Endodermal cell (in vitro differentiated cells): ENCODE results near the gene DIP2B. TPM values are rescaled to one million over a fixed set of nuclear protein-coding genes. Genes with fewer than 3 reads are reported as not detected.

Experiments used
- DNase-seq: peaks from one replicate; pipeline ENCODE4 v3.0.0-alpha.2; 2017
- H3K27ac ChIP-seq: 2 replicates; pipeline ENCODE4 v1.5.1; 2013; ENCODE audit warnings: mild to moderate bottlenecking, low read depth, low read length, moderate library complexity
- H3K27me3 ChIP-seq: 2 replicates; pipeline ENCODE4 v1.6.1; 2013; ENCODE audit warnings: mild to moderate bottlenecking, low read length, moderate library complexity; ENCODE audit not compliant: insufficient read depth, control insufficient read depth, poor library complexity, severe bottlenecking
- H3K36me3 ChIP-seq: 2 replicates; pipeline ENCODE4 v1.7.0; 2013; ENCODE audit warnings: mild to moderate bottlenecking, low read length, moderate library complexity; ENCODE audit not compliant: control insufficient read depth, insufficient read depth
- H3K4me1 ChIP-seq: one replicate; pipeline ENCODE4 v1.7.0; 2013; ENCODE audit warnings: low read length; ENCODE audit not compliant: control insufficient read depth, insufficient read depth
- H3K4me3 ChIP-seq: 2 replicates; pipeline ENCODE4 v1.5.1; 2013; ENCODE audit warnings: mild to moderate bottlenecking, low read length, moderate library complexity
- H3K9ac ChIP-seq: 2 replicates; pipeline ENCODE4 v1.6.1; 2013; ENCODE audit warnings: mild to moderate bottlenecking, low read length, moderate library complexity; ENCODE audit not compliant: poor library complexity, severe bottlenecking; ENCODE audit errors: extremely low read depth
- H3K9me3 ChIP-seq: 2 replicates; pipeline ENCODE4 v1.6.1; 2013; ENCODE audit warnings: mild to moderate bottlenecking, low read length, moderate library complexity; ENCODE audit not compliant: control insufficient read depth
- H3K27ac Mint-ChIP-seq: 2 replicates; pipeline ENCODE4 v1.8.0; 2020; ENCODE audit warnings: mixed read lengths
- H3K27me3 Mint-ChIP-seq: 2 replicates; pipeline ENCODE4 v1.8.0; 2021; ENCODE audit warnings: mild to moderate bottlenecking, mixed read lengths; ENCODE audit not compliant: insufficient read depth
- H3K36me3 Mint-ChIP-seq: 2 replicates; pipeline ENCODE4 v1.8.0; 2020; ENCODE audit warnings: low read depth, mixed read lengths
- H3K4me1 Mint-ChIP-seq: 2 replicates; pipeline ENCODE4 v1.8.0; 2020; ENCODE audit warnings: mixed read lengths
- H3K4me3 Mint-ChIP-seq: 2 replicates; pipeline ENCODE4 v1.8.0; 2020; ENCODE audit warnings: mild to moderate bottlenecking, moderate library complexity, mixed read lengths
- H3K9me3 Mint-ChIP-seq: 2 replicates; pipeline ENCODE4 v1.8.0; 2020; ENCODE audit warnings: mild to moderate bottlenecking, mixed read lengths
- WGBS, 2 experiments: methylation state at CpG; one replicate each; pipeline versions ENCODE4 v1.1.5 to v1.1.7; 2013; ENCODE audit warnings: missing lambda C conversion rate in 2 of 2, mixed read lengths in 1 of 2; ENCODE audit not compliant: insufficient coverage in 1 of 2, insufficient read length in 1 of 2; 5-methylcytosine and 5-hydroxymethylcytosine counted together
- total RNA-seq, 2 donors: library from RNA; stranded (reverse); fragmentation: NEBNext Ultra II Directional in 1 of 2; extraction: Animal tissue kit (Norgen Biotek cat#: 25700) in 1 of 2; gene quantifications; 2 replicates in 1 of 2; 3 replicates in 1 of 2; pipeline ENCODE4 v1.2.1, GENCODE V29; 2021
- TF ChIP-seq, protein P1 (sequence below): fragments of 200-600 bp; sonication (generic); conservative IDR thresholded peaks from 2 replicates; pipeline ENCODE4 v1.5.0; 2021; ENCODE audit warnings: antibody characterized with exemption, mild to moderate bottlenecking

The DIP2B gene
- total RNA-seq, 2 donors from 2014 or later = 20.6 to 21.3 TPM

DNA sequence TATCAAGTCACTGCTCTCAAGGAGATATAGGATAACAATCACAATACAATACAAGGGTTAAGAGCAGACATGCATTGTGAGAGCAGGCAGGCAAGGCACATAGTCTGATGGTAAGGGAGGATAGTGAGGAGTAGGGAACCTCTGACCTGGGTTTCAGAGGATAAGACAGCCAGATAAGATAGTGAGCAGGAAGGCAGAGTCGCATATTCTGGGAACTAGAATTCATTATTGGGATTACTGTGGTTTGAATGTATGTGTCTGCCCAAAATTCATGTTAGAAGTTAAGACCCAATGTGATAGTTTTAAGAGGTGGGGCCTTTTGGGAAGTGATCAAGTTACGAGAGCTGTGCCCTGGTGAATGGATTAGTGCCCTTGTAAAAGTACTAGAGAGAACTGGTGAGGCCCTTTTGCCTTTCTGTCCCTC is 244.7 kb downstream of the DIP2B start:
- Mint-ChIP-seq H3K36me3 (peaks cover 24% of the 10 kb centered on the region), H3K9me3 (no peaks in the 10 kb centered on the region), H3K4me3 (no peak overlapping the region), H3K4me1 (peaks cover 19% of the 10 kb centered on the region), H3K27ac (peak overlapping the region; percentile 6), H3K27me3 (no peaks in the 10 kb centered on the region)
- H3K9ac ChIP-seq = no peak overlapping the region
- H3K9me3 ChIP-seq = no peaks in the 10 kb centered on the region
- H3K27me3 ChIP-seq = no peaks in the 10 kb centered on the region
- TF ChIP-seq, protein P1, sequence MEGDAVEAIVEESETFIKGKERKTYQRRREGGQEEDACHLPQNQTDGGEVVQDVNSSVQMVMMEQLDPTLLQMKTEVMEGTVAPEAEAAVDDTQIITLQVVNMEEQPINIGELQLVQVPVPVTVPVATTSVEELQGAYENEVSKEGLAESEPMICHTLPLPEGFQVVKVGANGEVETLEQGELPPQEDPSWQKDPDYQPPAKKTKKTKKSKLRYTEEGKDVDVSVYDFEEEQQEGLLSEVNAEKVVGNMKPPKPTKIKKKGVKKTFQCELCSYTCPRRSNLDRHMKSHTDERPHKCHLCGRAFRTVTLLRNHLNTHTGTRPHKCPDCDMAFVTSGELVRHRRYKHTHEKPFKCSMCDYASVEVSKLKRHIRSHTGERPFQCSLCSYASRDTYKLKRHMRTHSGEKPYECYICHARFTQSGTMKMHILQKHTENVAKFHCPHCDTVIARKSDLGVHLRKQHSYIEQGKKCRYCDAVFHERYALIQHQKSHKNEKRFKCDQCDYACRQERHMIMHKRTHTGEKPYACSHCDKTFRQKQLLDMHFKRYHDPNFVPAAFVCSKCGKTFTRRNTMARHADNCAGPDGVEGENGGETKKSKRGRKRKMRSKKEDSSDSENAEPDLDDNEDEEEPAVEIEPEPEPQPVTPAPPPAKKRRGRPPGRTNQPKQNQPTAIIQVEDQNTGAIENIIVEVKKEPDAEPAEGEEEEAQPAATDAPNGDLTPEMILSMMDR = no peak
- DNase-seq = no peak
- 77 to 86% methylated on average over 1 to 2 of the region's 2 CpGs for WGBS, 2 experiments
- peaks cover 30% of the 10 kb centered on the region for H3K36me3 ChIP-seq
- H3K4me3 ChIP-seq = no peak overlapping the region
- peaks cover 5% of the 10 kb centered on the region for H3K4me1 ChIP-seq
- no peak overlapping the region for H3K27ac ChIP-seq

DNA sequence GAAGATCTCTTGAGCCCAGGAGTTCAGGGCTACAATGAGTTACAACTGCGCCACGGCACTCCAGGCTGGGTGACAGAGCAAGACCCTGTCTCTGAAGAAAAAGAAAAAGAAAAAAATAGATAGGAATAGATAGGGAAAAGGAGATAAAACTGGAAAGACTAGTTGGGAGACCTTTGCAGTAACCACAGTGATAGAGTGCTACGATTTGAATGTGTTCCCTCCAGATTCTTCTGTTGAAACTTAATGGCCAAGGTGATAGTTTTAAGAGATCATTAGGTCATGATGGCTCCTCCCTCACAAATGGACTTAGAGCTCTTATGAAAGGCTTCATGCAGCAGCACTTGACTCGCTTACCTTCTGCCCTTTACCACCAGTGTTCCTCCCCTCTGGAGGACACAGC is 245.6 kb downstream of the DIP2B start:
- no peak overlapping the region for H3K27ac ChIP-seq
- H3K9me3 Mint-ChIP-seq = no peaks in the 10 kb centered on the region

DNA sequence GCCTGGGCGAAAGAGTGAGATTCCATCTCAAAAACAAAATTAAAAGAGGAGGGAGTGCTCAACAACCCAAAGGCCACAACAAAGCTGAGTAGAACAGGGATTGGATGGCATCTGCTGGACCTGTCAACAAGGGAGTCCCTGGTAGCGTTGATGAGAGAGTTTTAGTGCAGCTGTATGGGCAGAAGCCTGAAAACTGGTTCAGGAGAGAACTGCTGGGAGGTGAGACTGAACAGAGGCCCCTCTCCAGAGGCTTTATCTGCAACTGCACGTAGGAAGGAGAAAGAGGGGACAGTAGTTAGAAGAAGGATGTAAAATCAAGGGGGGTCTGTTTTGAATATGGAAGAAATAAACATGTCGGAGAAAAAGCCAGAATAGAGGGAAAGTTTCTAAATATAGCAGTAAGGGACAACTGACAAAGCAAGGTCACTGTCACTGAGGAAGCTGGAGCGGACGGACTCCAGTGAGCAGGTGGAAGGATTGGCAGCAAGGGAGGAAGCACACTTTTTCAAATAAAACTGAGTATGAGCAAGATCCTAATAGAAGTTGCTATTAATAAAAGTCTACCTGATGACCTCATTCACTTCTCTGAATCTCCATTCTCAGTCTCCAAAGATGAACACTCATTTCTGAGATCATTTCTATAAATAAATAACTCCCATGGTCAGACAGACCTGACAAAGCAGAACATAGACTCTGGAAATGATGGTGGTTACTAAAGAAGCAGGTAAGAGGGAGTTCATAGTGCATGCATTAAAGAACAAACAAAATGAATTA is 247.3 kb downstream of the DIP2B start:
- Mint-ChIP-seq H3K36me3 (peaks cover 14% of the 10 kb centered on the region), H3K27me3 (no peaks in the 10 kb centered on the region), H3K27ac (no peak overlapping the region), H3K9me3 (peaks cover 2% of the 10 kb centered on the region), H3K4me1 (peaks cover 19% of the 10 kb centered on the region), H3K4me3 (no peak overlapping the region)
- Histone ChIP-seq H3K4me3 (no peak overlapping the region), H3K36me3 (peaks cover 8% of the 10 kb centered on the region), H3K27ac (no peak overlapping the region), H3K9me3 (no peaks in the 10 kb centered on the region), H3K4me1 (peaks cover 5% of the 10 kb centered on the region), H3K9ac (no peak overlapping the region), H3K27me3 (no peaks in the 10 kb centered on the region)
- 94 to 96% methylated on average over 6 of the region's 6 CpGs for WGBS, 2 experiments
- TF ChIP-seq, protein P1 = no peak
- DNase-seq = no peak

More for the DNA sequence above, 245.6 kb downstream of the DIP2B start:
- H3K36me3 Mint-ChIP-seq = peaks cover 22% of the 10 kb centered on the region
- Histone ChIP-seq H3K9ac (no peak overlapping the region), H3K36me3 (peaks cover 21% of the 10 kb centered on the region), H3K4me3 (no peak overlapping the region), H3K9me3 (no peaks in the 10 kb centered on the region), H3K4me1 (peaks cover 5% of the 10 kb centered on the region), H3K27me3 (no peaks in the 10 kb centered on the region)
- no peak overlapping the region for H3K27ac Mint-ChIP-seq
- TF ChIP-seq, protein P1 = no peak
- WGBS, 2 experiments = 95 to 100% methylated on average over 3 to 4 of the region's 4 CpGs
- no peak overlapping the region for H3K4me3 Mint-ChIP-seq
- DNase-seq = no peak
- peaks cover 19% of the 10 kb centered on the region for H3K4me1 Mint-ChIP-seq
- H3K27me3 Mint-ChIP-seq = no peaks in the 10 kb centered on the region
